IMR-90 (cell line): ENCODE data around the gene CDK15.

Source experiments
- BHLHE40 ChIP-seq: fragments of 150-350 bp; IDR thresholded peaks from 2 replicates; pipeline ENCODE4 v1.6.1; 2016; ENCODE audit warnings: mild to moderate bottlenecking, low read depth, low read length
- CEBPB ChIP-seq: IDR thresholded peaks from 2 replicates; pipeline ENCODE4 v1.6.1; 2012; ENCODE audit warnings: low read depth, low read length, improper control_type of control experiment
- CHD1 ChIP-seq: IDR thresholded peaks from 2 replicates; pipeline ENCODE4 v1.6.1; 2012; ENCODE audit warnings: low read depth, low read length, improper control_type of control experiment
- FOS ChIP-seq: fragments of 150-350 bp; IDR thresholded peaks from 2 replicates; pipeline ENCODE4 v1.6.1; 2016; ENCODE audit warnings: low read depth, low read length
- MAZ ChIP-seq: IDR thresholded peaks from 2 replicates; pipeline ENCODE4 v1.6.1; 2012; ENCODE audit warnings: low read depth, mild to moderate bottlenecking, low read length, improper control_type of control experiment, moderate library complexity, borderline replicate concordance
- MXI1 ChIP-seq: IDR thresholded peaks from 2 replicates; pipeline ENCODE4 v1.6.1; 2012; ENCODE audit warnings: low read depth, mild to moderate bottlenecking, low read length, moderate library complexity, borderline replicate concordance
- NFE2L2 ChIP-seq: fragments of 150-350 bp; IDR thresholded peaks from 2 replicates; pipeline ENCODE4 v1.6.1; 2016; ENCODE audit warnings: low read depth, mild to moderate bottlenecking, low read length
- POLR2A ChIP-seq: IDR thresholded peaks from 2 replicates; pipeline ENCODE4 v1.6.1; 2012; ENCODE audit warnings: mild to moderate bottlenecking, low read depth, low read length
- RFX5 ChIP-seq: IDR thresholded peaks from 2 replicates; pipeline ENCODE4 v1.8.0; 2012; ENCODE audit warnings: low read depth, mild to moderate bottlenecking, low read length, moderate library complexity
- SMC3 ChIP-seq: fragments of 150-350 bp; IDR thresholded peaks from 2 replicates; pipeline ENCODE4 v1.6.1; 2016; ENCODE audit warnings: low read depth, mild to moderate bottlenecking, antibody characterized with exemption, low read length, moderate library complexity
- TF ChIP-seq, protein P1 (sequence below): conservative IDR thresholded peaks from 2 replicates; pipeline ENCODE4 v1.5.1; 2012; ENCODE audit warnings: mild to moderate bottlenecking, low read depth, low read length, improper control_type of control experiment
- TF ChIP-seq, protein P2 (sequence below): fragments of 150-350 bp; IDR thresholded peaks from 2 replicates; pipeline ENCODE4 v1.6.1; 2017; ENCODE audit warnings: mild to moderate bottlenecking, antibody characterized with exemption, low read length, low read depth
- TF ChIP-seq, protein P3 (sequence below): fragments of 150-350 bp; IDR thresholded peaks from 2 replicates; pipeline ENCODE4 v1.6.1; 2016; ENCODE audit warnings: low read depth, mild to moderate bottlenecking, low read length, moderate library complexity, borderline replicate concordance

DNA sequence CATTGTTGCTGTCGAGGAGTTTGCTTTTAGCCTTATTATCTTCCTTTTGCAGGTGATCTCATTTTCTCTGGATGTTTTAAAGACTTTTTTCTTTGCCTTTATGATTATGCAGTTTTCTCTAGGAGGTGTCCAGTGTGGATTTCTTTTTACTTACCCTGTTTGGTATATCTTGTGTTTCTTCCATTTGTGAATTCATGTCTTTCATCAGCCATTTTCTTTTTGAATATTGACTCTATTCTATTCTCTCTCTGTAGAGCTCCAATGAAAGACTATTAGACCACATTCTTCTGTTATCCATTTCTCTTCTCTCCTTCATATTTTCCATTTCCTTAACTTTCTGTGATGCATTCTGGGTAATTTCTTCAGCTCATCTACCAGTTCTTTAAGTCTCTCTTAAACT lies 34.4 kb downstream of the CDK15 start:
- TF ChIP-seq, protein P1, sequence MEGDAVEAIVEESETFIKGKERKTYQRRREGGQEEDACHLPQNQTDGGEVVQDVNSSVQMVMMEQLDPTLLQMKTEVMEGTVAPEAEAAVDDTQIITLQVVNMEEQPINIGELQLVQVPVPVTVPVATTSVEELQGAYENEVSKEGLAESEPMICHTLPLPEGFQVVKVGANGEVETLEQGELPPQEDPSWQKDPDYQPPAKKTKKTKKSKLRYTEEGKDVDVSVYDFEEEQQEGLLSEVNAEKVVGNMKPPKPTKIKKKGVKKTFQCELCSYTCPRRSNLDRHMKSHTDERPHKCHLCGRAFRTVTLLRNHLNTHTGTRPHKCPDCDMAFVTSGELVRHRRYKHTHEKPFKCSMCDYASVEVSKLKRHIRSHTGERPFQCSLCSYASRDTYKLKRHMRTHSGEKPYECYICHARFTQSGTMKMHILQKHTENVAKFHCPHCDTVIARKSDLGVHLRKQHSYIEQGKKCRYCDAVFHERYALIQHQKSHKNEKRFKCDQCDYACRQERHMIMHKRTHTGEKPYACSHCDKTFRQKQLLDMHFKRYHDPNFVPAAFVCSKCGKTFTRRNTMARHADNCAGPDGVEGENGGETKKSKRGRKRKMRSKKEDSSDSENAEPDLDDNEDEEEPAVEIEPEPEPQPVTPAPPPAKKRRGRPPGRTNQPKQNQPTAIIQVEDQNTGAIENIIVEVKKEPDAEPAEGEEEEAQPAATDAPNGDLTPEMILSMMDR, result no peak
- TF ChIP-seq POLR2A, result no peak
- no peak for TF ChIP-seq NFE2L2
- TF ChIP-seq CEBPB, result no peak
- no peak for TF ChIP-seq MAZ
- TF ChIP-seq, protein P2, sequence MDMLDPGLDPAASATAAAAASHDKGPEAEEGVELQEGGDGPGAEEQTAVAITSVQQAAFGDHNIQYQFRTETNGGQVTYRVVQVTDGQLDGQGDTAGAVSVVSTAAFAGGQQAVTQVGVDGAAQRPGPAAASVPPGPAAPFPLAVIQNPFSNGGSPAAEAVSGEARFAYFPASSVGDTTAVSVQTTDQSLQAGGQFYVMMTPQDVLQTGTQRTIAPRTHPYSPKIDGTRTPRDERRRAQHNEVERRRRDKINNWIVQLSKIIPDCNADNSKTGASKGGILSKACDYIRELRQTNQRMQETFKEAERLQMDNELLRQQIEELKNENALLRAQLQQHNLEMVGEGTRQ, result no peak
- no peak for TF ChIP-seq CHD1
- TF ChIP-seq FOS, result no peak
- TF ChIP-seq SMC3, result no peak
- TF ChIP-seq RFX5, result no peak
- no peak for TF ChIP-seq BHLHE40
- TF ChIP-seq, protein P3, sequence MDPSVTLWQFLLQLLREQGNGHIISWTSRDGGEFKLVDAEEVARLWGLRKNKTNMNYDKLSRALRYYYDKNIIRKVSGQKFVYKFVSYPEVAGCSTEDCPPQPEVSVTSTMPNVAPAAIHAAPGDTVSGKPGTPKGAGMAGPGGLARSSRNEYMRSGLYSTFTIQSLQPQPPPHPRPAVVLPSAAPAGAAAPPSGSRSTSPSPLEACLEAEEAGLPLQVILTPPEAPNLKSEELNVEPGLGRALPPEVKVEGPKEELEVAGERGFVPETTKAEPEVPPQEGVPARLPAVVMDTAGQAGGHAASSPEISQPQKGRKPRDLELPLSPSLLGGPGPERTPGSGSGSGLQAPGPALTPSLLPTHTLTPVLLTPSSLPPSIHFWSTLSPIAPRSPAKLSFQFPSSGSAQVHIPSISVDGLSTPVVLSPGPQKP, result no peak
- no peak for TF ChIP-seq MXI1
